BJ (cell line): Measurements from ENCODE around the gene TPCN2. TPM values are rescaled to one million over a fixed set of nuclear protein-coding genes. Genes with fewer than 3 reads are reported as not detected.

ENCODE experiments used
- CTCF ChIA-PET: fragments of 350-600 bp; formaldehyde crosslinking; extraction: SDS; loops from one replicate; lab custom pipeline; 2021; ENCODE audit warnings: antibody characterized with exemption, inconsistent platforms; lab: Yijun Ruan, JAX
- POLR2A ChIA-PET: fragments of 300-600 bp; sonication (Branson Sonifier 250); formaldehyde crosslinking; extraction: SDS; loops from one replicate; lab custom pipeline; 2021; ENCODE audit warnings: antibody characterized with exemption; lab: Charles Lee
- DNase-seq: peaks from one replicate; pipeline ENCODE4 v3.0.0-alpha.2; 2011; ENCODE audit warnings: low read depth
- H3K27me3 ChIP-seq: 2 replicates; pipeline ENCODE4 v1.6.0; 2011; ENCODE audit warnings: low read length; ENCODE audit not compliant: control insufficient read depth, insufficient read depth
- H3K36me3 ChIP-seq: 2 replicates; pipeline ENCODE4 v1.5.1; 2011; ENCODE audit warnings: low read length; ENCODE audit not compliant: control insufficient read depth, insufficient read depth
- H3K4me3 ChIP-seq: 2 replicates; pipeline ENCODE4 v1.5.1; 2011; ENCODE audit warnings: low read depth, mild to moderate bottlenecking, control low read depth, low read length
- CTCF ChIP-seq: IDR thresholded peaks from 2 replicates; pipeline ENCODE4 v1.5.1; 2011; ENCODE audit warnings: low read depth, mild to moderate bottlenecking, control low read depth, inconsistent platforms, low read length, moderate library complexity; ENCODE audit not compliant: insufficient read depth
- polyA plus RNA-seq: library from polyadenylated mRNA; depleted of rRNA; stranded (reverse); fragments of >200 nt; gene quantifications from 2 replicates; pipeline ENCODE4 v1.2.3, GENCODE V29; 2011

Gene TPCN2
- polyA plus RNA-seq, 1 experiment = 9.9 TPM

- CTCF ChIA-PET = interaction anchor here (0.9 kb wide), 1 partner anchor 9 kb away, joined by 3 read pairs; no protein-coding TSS in a partner anchor
- Histone ChIP-seq H3K36me3 (no peaks in the 10 kb centered on the region), H3K27me3 (no peaks in the 10 kb centered on the region), H3K4me3 (no peak overlapping the region)
- DNase-seq = no peak
- no peak for TF ChIP-seq CTCF
- POLR2A ChIA-PET = no interaction called here
These were observed 113.8 kb downstream of the TPCN2 start for GRCh38 chr11:69162505-69162904.

GRCh38 chr11:69163842-69164241 lies 115.1 kb downstream of the TPCN2 start:
- Histone ChIP-seq H3K36me3 (no peaks in the 10 kb centered on the region), H3K4me3 (no peak overlapping the region), H3K27me3 (no peaks in the 10 kb centered on the region)
- CTCF ChIA-PET = no interaction called here
- no peak for DNase-seq
- POLR2A ChIA-PET = no interaction called here
- no peak for TF ChIP-seq CTCF

GRCh38 chr11:69164824-69165223 lies 116.1 kb downstream of the TPCN2 start:
- Histone ChIP-seq H3K27me3 (no peaks in the 10 kb centered on the region), H3K36me3 (no peaks in the 10 kb centered on the region), H3K4me3 (no peak overlapping the region)
- POLR2A ChIA-PET = no interaction called here
- no peak for DNase-seq
- TF ChIP-seq CTCF = no peak
- CTCF ChIA-PET = no interaction called here

GRCh38 chr11:69165775-69166174 lies 117.0 kb downstream of the TPCN2 start:
- no peaks in the 10 kb centered on the region for H3K36me3 ChIP-seq
- TF ChIP-seq CTCF = no peak
- H3K4me3 ChIP-seq = no peak overlapping the region
- no peaks in the 10 kb centered on the region for H3K27me3 ChIP-seq
- no peak for DNase-seq
- CTCF ChIA-PET = interaction anchor here (0.6 to 1.7 kb wide), 4 partner anchors 10 to 479 kb away, joined by 3 to 10 read pairs (median 6); no protein-coding TSS in a partner anchor
- POLR2A ChIA-PET = no interaction called here

- no peak overlapping the region for H3K4me3 ChIP-seq
- no peaks in the 10 kb centered on the region for H3K36me3 ChIP-seq
- ChIA-PET POLR2A (no interaction called here), CTCF (interaction anchor here (0.6 to 1.7 kb wide), 7 partner anchors 8 to 478 kb away, joined by 3 to 10 read pairs (median 4); no protein-coding TSS in a partner anchor)
- TF ChIP-seq CTCF = peak; percentile 43
- no peaks in the 10 kb centered on the region for H3K27me3 ChIP-seq
- peak; percentile 62 for DNase-seq
These were observed 117.7 kb downstream of the TPCN2 start for GRCh38 chr11:69166218-69167115.
